GM21423 (cell line): Measurements from ENCODE around the gene GPR176.
"Not testable (repeated sequence)": the region's sequence is repeated elsewhere in the genome, so short reads cannot be mapped to it uniquely, and the experiment has no call there.

ENCODE experiments used
- ATAC-seq: cut with Tn5 transposase; IDR thresholded peaks from one replicate; pipeline ENCODE4 v1.9.1; 2021; ENCODE audit warnings: mild to moderate bottlenecking, moderate library complexity; ENCODE audit not compliant: unreplicated experiment

The GPR176 gene

DNA sequence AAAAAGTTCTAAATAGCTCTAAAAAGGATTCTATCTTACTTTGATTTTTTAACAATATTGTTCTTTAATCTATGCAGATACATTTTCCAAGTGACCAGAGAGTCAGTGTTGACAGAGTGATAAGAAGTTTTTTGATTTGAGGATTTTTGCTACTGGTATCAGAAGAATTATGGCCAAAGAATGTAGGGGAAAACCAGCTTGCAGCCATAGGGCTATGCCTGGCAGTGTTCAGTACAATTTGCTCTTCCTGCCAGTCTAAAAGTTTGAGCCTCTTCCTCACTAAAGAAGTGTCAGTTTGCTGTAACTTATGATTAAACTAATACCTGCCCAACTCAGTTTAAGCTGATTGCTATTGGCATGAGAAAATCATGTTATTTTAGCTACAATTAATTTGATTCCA, 102.2 kb downstream of the GPR176 start:
- no peak for ATAC-seq

- ATAC-seq, result no peak
Observed at GRCh38 chr15:39814489-39814888, 105.6 kb downstream of the GPR176 start.

GRCh38 chr15:39812651-39813050, 107.4 kb downstream of the GPR176 start:
- ATAC-seq, result not testable (repeated sequence)

DNA sequence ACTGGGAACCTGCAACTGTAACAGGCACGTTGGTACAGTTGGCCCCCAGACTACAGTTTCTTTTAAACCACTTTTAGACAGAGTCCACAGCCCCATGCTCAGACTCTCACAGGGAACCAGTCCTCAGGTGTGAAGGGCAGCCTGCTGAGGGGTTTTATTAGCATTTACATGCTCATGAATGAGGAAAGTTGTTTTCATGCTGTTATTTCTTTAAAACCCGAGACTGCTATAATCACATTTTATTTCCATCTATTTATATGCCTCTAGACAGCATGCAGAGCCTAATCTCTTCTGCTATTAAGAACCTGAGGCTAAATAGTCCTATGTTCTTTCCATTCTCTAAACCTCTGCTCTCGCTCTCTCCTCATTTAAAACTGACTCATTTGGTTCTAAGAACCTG, 111.2 kb downstream of the GPR176 start:
- ATAC-seq, result no peak

DNA sequence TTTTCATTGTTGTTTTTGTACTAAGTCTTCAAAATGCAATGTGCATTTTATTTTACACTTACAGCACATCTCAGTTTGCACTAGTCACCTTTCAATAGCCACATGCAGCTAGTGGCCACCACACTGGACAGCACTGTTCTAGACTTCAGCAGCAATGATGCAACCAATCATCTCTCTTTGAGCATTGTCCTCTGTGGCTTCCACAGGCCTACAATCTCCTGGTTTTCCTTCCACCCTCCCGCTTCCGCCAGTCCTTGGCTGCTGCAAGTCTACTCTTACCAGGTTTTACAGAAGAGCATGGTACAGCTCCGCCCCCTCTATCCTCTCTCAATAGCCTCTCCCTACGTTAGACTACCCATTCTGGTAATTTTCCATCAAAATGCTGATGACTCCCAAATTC, 112.3 kb downstream of the GPR176 start:
- ATAC-seq, result no peak

- no peak for ATAC-seq
Observed at GRCh38 chr15:39804026-39804425, 116.0 kb downstream of the GPR176 start.

GRCh38 chr15:39803016-39803415, 117.0 kb downstream of the GPR176 start:
- no peak for ATAC-seq

DNA sequence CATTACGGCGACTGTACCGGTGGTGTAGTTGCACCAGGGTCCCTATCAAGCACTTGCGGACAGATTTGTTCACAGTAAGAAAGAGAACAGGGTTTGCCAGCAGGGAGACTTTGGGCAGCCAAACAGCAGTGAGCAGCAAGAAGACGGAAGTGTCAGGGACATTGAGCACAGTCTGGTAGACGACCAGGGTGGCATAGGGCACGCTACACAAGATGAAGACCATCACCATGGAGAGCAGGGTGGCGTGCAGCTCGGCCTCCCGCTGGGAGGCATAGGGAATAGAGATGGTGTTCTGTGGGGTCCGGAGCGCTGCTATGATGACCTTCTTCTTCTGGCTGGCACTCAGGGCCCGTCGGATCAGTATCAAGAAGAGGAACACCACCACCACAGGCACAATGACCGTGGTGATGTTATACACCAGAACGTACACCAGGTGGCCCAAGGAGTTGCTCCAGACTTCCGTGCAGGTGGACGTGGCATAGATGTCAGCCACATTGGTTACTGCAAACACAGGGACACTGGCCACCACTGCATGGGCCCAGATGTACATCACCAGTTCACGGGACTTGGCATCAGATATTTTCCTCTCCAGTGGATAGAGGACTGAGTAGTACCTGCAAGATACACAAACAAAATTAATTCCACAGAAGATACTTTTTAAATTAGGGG, 118.3 kb downstream of the GPR176 start:
- no peak for ATAC-seq

GRCh38 chr15:39799552-39800011, 120.5 kb downstream of the GPR176 start:
- ATAC-seq, result no peak

GRCh38 chr15:39798382-39798781, 121.7 kb downstream of the GPR176 start:
- ATAC-seq, result no peak

DNA sequence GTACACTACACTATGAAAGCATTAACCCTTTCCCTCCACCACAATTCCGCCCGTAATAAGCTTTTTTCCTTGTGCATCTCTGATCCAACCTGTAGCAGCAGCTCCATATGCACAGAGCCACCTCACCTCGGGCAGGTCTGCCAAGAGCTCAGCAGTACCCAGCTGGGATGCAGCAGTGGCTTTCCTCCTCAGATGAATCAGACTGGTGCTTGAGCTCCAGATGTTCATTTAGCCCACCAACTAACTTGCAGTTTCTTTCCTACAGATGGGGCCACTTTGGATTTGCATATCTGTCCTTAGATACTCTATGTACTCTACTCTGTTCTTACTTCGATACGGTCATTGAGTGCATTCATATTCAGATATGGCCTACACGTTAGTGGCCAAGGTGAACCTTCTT, 122.7 kb downstream of the GPR176 start:
- no peak for ATAC-seq

DNA sequence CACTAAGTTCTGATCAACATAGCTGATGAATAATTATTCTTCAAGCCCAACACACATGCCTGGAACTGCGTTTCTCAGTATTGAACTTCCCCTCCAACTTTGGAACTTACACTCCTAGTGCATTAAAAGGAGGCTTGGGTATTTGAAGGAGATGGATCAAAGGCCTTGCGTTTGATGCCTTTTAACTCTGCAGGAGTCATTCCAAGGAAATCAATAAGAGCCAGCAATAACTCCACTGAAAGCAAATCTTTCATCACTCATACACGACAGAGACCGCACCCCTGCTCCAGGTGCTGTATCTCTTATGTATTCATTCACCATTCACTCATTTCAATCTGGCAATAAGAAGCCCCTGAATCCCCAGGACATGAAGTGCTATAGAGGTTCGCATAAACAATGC, 123.5 kb downstream of the GPR176 start:
- no peak for ATAC-seq

- ATAC-seq, result no peak
Observed at GRCh38 chr15:39795486-39795885, 124.6 kb downstream of the GPR176 start.

DNA sequence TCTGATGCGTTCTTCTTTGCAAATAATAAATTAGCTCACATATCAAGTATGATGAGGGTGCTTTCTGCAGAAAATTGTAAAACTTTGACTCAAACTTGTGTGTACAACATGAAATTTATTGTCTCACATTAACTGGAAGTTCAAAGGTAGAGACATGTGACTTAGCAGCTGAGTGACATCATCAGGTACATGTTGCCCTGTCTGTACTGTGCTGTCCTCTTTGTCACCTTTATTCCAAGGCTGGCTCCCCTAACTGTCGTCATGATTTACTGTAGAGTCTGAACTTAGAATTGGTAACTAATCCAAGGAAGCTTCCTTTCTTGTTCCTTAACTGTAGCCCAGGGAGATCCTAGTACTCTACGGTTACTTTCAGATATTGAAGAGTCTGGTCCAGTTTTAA, 125.1 kb downstream of the GPR176 start:
- no peak for ATAC-seq

GRCh38 chr15:39793923-39794322, 126.1 kb downstream of the GPR176 start:
- ATAC-seq, result no peak

DNA sequence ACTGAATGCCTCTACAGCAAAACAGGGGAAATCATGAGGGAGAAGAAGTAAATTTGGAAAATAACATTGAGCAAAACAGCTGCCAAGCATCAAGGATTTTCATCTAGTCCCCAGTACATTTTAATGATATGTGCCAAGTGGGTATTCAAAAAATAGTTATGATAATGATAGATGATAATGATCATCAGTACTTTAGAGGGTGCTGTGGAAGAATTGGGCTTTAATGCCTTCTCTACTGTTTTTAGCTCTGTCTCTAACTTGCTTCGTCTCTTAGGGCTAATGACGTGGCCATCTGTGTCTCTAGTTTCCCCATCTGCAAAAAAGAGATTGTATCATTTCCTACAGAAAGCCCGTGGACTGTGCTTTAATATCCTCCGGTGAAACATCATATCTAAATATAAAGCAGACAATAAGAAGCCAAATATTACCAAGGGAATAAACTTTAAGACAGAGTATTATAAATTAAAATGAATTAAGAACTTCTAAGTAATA, 127.2 kb downstream of the GPR176 start:
- no peak for ATAC-seq

GRCh38 chr15:39792025-39792843, 127.8 kb downstream of the GPR176 start:
- no peak for ATAC-seq

DNA sequence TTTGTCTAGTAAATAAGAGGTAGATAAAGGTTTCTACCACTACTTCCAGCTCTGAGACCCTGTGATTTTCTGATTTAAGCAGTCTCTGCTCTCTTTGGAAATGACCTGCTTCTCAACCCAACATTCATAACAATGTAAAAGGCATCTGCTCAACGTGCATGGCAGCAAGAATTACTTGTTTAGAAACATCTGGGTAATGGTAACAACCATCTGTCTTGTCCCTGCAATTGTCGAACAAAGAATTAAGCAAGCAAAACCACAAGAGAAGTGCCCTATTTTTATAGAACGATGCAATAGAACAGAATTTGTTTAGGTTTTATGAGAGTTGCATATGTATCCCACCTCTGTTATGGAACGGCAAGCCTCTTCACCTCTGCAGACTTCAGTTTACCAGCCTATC, 130.3 kb downstream of the GPR176 start:
- ATAC-seq, result no peak

GRCh38 chr15:39788800-39789565, 131.1 kb downstream of the GPR176 start:
- no peak for ATAC-seq

DNA sequence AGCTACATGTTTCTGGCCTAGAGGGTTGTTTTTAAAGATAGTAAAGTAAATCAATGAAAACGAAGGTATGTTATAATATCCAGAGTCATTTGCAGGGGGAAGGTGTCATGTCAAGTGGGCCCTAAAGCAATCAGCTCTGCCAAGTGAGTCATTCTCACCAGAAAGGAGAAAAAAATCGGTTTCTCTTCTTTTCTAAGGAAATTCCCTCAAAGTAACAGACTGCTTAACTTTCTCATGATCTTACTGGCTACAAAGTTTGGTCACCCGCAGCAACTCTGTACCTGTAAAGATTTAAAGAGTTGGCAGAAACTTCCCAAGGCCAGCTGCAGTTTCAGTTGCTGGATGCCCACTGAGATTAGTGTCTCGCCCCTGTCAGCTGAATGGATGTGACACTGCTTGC, 132.0 kb downstream of the GPR176 start:
- ATAC-seq, result no peak

- ATAC-seq, result no peak
Observed at GRCh38 chr15:39787479-39787878, 132.6 kb downstream of the GPR176 start.
